Parathyroid adenoma (tissue), 2 donors: ENCODE results near the gene PKMYT1.

Experiments used
- H2AFZ ChIP-seq: fragments of 300-600 bp; sonication (generic); one replicate; pipeline ENCODE4 v1.7.0; 2017; ENCODE audit warnings: antibody characterized with exemption, mild to moderate bottlenecking
- H3K27ac ChIP-seq: fragments of 300-600 bp; sonication (generic); one replicate; pipeline ENCODE4 v1.7.0; 2017
- H3K27me3 ChIP-seq: fragments of 300-600 bp; sonication (generic); one replicate; pipeline ENCODE4 v1.7.0; 2017; ENCODE audit warnings: low read length; ENCODE audit not compliant: control insufficient read depth, insufficient read depth
- H3K36me3 ChIP-seq: fragments of 300-600 bp; sonication (generic); one replicate; pipeline ENCODE4 v1.7.0; 2017; ENCODE audit warnings: low read length; ENCODE audit not compliant: control insufficient read depth, insufficient read depth
- H3K4me1 ChIP-seq: fragments of 300-600 bp; sonication (generic); one replicate; pipeline ENCODE4 v1.7.0; 2017; ENCODE audit warnings: control low read depth
- H3K4me2 ChIP-seq: fragments of 300-600 bp; sonication (generic); one replicate; pipeline ENCODE4 v1.7.0; 2017; ENCODE audit warnings: low read length
- H3K4me3 ChIP-seq: fragments of 300-600 bp; sonication (generic); one replicate; pipeline ENCODE4 v1.7.0; 2017; ENCODE audit warnings: low read depth, low read length
- H3K79me2 ChIP-seq: fragments of 300-600 bp; sonication (generic); one replicate; pipeline ENCODE4 v1.7.0; 2017; ENCODE audit warnings: control low read depth
- H3K9ac ChIP-seq: fragments of 300-600 bp; sonication (generic); one replicate; pipeline ENCODE4 v1.7.0; 2017; ENCODE audit warnings: mild to moderate bottlenecking
- H3K9me3 ChIP-seq: fragments of 300-600 bp; sonication (generic); one replicate; pipeline ENCODE4 v1.7.0; 2017; ENCODE audit warnings: low read length; ENCODE audit not compliant: control insufficient read depth
- TF ChIP-seq, protein P1 (sequence below): fragments of 300-600 bp; sonication (generic); IDR thresholded peaks from one replicate; pipeline ENCODE4 v1.7.0; 2017; ENCODE audit warnings: antibody characterized with exemption, mild to moderate bottlenecking
- donor health status: primary hyperparathyroidism.

Gene PKMYT1

DNA sequence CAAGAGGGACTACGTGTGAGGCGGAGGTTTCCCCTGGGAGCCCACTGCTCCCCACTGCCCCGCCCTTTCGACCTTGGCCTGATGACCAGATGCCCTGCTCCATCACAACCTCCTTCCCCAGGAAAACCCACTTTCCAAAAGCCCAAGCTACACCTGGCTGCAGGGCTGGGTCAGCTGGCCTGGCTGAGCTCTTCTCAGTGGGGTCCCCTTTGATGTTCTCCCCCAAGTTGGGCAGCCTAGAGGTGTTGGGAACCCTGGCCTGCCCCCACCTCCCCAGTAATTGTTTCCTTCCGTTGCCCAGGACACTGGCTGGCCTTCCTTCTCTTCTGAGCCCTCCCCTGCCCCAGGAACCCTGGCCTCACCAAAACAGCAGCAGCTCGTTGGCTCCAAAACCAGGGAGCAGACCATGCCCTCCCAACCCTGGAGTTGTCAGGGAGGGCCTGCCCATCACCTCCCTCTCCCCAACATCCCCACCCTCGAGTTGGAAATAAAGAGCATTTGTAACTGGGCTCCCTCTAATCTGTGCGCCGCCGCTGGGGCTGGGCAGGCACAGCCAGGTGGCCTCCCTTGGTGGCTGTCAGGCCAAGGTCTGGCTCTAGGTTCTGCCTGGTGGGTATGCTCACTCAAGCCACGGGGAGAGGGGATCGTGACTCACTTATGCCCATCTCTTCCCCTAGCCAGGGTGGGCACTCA, 33.9 kb upstream of the PKMYT1 start:
- Histone ChIP-seq H3K27me3 (no peaks in the 10 kb centered on the region), H3K9ac (no peak overlapping the region), H2AFZ (no peak overlapping the region), H3K4me3 (no peak overlapping the region), H3K36me3 (no peaks in the 10 kb centered on the region), H3K79me2 (peaks cover 3% of the 10 kb centered on the region), H3K4me2 (no peak overlapping the region), H3K9me3 (no peaks in the 10 kb centered on the region), H3K4me1 (peaks cover 38% of the 10 kb centered on the region), H3K27ac (no peak overlapping the region)
- TF ChIP-seq, protein P1, sequence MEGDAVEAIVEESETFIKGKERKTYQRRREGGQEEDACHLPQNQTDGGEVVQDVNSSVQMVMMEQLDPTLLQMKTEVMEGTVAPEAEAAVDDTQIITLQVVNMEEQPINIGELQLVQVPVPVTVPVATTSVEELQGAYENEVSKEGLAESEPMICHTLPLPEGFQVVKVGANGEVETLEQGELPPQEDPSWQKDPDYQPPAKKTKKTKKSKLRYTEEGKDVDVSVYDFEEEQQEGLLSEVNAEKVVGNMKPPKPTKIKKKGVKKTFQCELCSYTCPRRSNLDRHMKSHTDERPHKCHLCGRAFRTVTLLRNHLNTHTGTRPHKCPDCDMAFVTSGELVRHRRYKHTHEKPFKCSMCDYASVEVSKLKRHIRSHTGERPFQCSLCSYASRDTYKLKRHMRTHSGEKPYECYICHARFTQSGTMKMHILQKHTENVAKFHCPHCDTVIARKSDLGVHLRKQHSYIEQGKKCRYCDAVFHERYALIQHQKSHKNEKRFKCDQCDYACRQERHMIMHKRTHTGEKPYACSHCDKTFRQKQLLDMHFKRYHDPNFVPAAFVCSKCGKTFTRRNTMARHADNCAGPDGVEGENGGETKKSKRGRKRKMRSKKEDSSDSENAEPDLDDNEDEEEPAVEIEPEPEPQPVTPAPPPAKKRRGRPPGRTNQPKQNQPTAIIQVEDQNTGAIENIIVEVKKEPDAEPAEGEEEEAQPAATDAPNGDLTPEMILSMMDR: no peak

GRCh38 chr16:3013491-3013951, 33.3 kb upstream of the PKMYT1 start:
- H3K4me1 ChIP-seq: peaks cover 44% of the 10 kb centered on the region
- H3K4me2 ChIP-seq: no peak overlapping the region
- no peaks in the 10 kb centered on the region for H3K36me3 ChIP-seq
- no peaks in the 10 kb centered on the region for H3K9me3 ChIP-seq
- no peaks in the 10 kb centered on the region for H3K27me3 ChIP-seq
- no peak overlapping the region for H3K9ac ChIP-seq
- H2AFZ ChIP-seq: no peak overlapping the region
- H3K79me2 ChIP-seq: peaks cover 4% of the 10 kb centered on the region
- peak overlapping the region; percentile 98 for H3K27ac ChIP-seq
- TF ChIP-seq, protein P1: no peak
- H3K4me3 ChIP-seq: no peak overlapping the region

- Histone ChIP-seq H3K27ac (peak within 1 kb of the TSS; percentile 98), H3K27me3 (no peaks in the 10 kb centered on the region)
These were observed 32.7 kb upstream of the PKMYT1 start, which contains the start of gene CLDN9 for GRCh38 chr16:3012828-3013420. CLDN9 (plus strand) TSS chr16:3012923; CDS start chr16:3013363, 440 bp downstream.

DNA sequence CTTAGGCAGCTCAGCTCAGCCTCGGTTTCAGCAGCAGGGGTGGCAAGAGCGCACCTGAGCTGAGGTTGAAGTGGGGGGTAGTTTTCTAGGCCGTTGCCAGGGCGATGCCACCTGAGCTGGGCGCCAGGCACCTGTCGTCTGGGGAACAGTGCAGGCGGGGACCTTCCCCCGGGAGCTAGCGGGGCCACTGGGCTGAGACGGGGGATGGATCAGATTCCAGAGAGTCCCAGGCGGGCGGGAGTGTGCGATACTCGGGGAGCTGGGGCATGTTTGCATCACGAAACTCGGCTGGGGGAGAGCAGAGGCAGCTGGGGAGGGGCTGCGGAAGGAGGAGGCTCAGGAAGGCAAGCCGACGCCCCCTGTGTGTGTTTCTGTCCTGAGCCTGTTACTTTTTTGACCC, 32.0 kb upstream of the PKMYT1 start:
- no peaks in the 10 kb centered on the region for H3K36me3 ChIP-seq

More at GRCh38 chr16:3012828-3013420, 32.7 kb upstream of the PKMYT1 start, which contains the start of gene CLDN9:
- Histone ChIP-seq H3K4me1 (peaks cover 43% of the 10 kb centered on the region), H3K36me3 (no peaks in the 10 kb centered on the region), H3K9me3 (no peaks in the 10 kb centered on the region), H3K79me2 (peaks cover 5% of the 10 kb centered on the region), H3K4me2 (peak within 1 kb of the TSS; percentile 69), H2AFZ (peak within 1 kb of the TSS; percentile 83), H3K9ac (no peak within 1 kb of the TSS), H3K4me3 (peak within 1 kb of the TSS; percentile 27)
- TF ChIP-seq, protein P1: peak; percentile 39

More for the DNA sequence above, 32.0 kb upstream of the PKMYT1 start:
- H3K27ac ChIP-seq: peak overlapping the region; percentile 98
- TF ChIP-seq, protein P1: no peak
- peak overlapping the region; percentile 27 for H3K4me3 ChIP-seq
- no peaks in the 10 kb centered on the region for H3K27me3 ChIP-seq
- H3K9me3 ChIP-seq: no peaks in the 10 kb centered on the region
- no peak overlapping the region for H3K9ac ChIP-seq
- H3K4me2 ChIP-seq: peak overlapping the region; percentile 69
- peaks cover 5% of the 10 kb centered on the region for H3K79me2 ChIP-seq
- H2AFZ ChIP-seq: peak overlapping the region; percentile 83
- peaks cover 43% of the 10 kb centered on the region for H3K4me1 ChIP-seq
